IgD-negative memory B cell (primary cell): Measurements from ENCODE around the gene RAPGEF4. TPM values are rescaled to one million over a fixed set of nuclear protein-coding genes. Genes with fewer than 3 reads are reported as not detected.

Experiments
- H3K27ac Mint-ChIP-seq, 3 donors: one replicate each; pipeline ENCODE4 v1.8.0; 2020 to 2022; ENCODE audit warnings: mild to moderate bottlenecking in 3 of 3, mixed read lengths in 3 of 3, moderate library complexity in 1 of 3
- H3K27me3 Mint-ChIP-seq: one replicate; pipeline ENCODE4 v1.8.0; 2021; ENCODE audit warnings: mixed read lengths
- H3K36me3 Mint-ChIP-seq: one replicate; pipeline ENCODE4 v1.8.0; 2020; ENCODE audit warnings: mild to moderate bottlenecking, mixed read lengths
- H3K4me1 Mint-ChIP-seq, 3 donors: one replicate each; pipeline ENCODE4 v1.8.0; 2020 to 2022; ENCODE audit warnings: mixed read lengths in 3 of 3, mild to moderate bottlenecking in 1 of 3
- H3K4me3 Mint-ChIP-seq, 4 donors: one replicate each; pipeline ENCODE4 v1.8.0; 2020 to 2022; ENCODE audit warnings: mild to moderate bottlenecking in 4 of 4, mixed read lengths in 4 of 4, moderate library complexity in 3 of 4
- H3K9me3 Mint-ChIP-seq, 3 donors: one replicate each; pipeline ENCODE4 v1.8.0; 2020 to 2021; ENCODE audit warnings: mixed read lengths in 3 of 3, mild to moderate bottlenecking in 1 of 3
- polyA plus RNA-seq: library from polyadenylated mRNA; unstranded; fragments of 300-500 nt; fragmentation: Illumina TruSeq; gene quantifications from one replicate; pipeline ENCODE4 v1.2.3, GENCODE V29; 2021

RAPGEF4 gene
- polyA plus RNA-seq, 1 donor from 2014 or later, result not detected

GRCh38 chr2:172817411-172817810 lies 81.8 kb downstream of the RAPGEF4 start:
- H3K27me3 Mint-ChIP-seq, result peaks cover 3% of the 10 kb centered on the region
- no peak overlapping the region for H3K4me3 Mint-ChIP-seq
- H3K4me1 Mint-ChIP-seq, result no peaks in the 10 kb centered on the region
- H3K36me3 Mint-ChIP-seq, result no peaks in the 10 kb centered on the region
- H3K27ac Mint-ChIP-seq, result no peak overlapping the region
- no peaks in the 10 kb centered on the region for H3K9me3 Mint-ChIP-seq

GRCh38 chr2:172819943-172820342 lies 84.3 kb downstream of the RAPGEF4 start:
- H3K27me3 Mint-ChIP-seq, result peaks cover 3% of the 10 kb centered on the region
- H3K4me3 Mint-ChIP-seq, result no peak overlapping the region
- H3K4me1 Mint-ChIP-seq, result no peaks in the 10 kb centered on the region
- no peak overlapping the region for H3K27ac Mint-ChIP-seq
- no peaks in the 10 kb centered on the region for H3K9me3 Mint-ChIP-seq
- H3K36me3 Mint-ChIP-seq, result no peaks in the 10 kb centered on the region

GRCh38 chr2:172821370-172822338 lies 86.0 kb downstream of the RAPGEF4 start:
- no peak overlapping the region for H3K4me3 Mint-ChIP-seq

GRCh38 chr2:172822585-172822984 lies 86.9 kb downstream of the RAPGEF4 start:
- peaks cover 3% of the 10 kb centered on the region for H3K36me3 Mint-ChIP-seq
- H3K4me1 Mint-ChIP-seq, result no peaks in the 10 kb centered on the region
- peaks cover 0 to 2% (median 0%) of the 10 kb centered on the region in 3 donors for H3K9me3 Mint-ChIP-seq
- no peak overlapping the region for H3K27ac Mint-ChIP-seq
- H3K27me3 Mint-ChIP-seq, result no peaks in the 10 kb centered on the region
- no peak overlapping the region for H3K4me3 Mint-ChIP-seq

More at GRCh38 chr2:172821370-172822338, 86.0 kb downstream of the RAPGEF4 start:
- Mint-ChIP-seq H3K4me1 (no peaks in the 10 kb centered on the region), H3K27ac (no peak overlapping the region), H3K27me3 (no peaks in the 10 kb centered on the region), H3K9me3 (no peaks in the 10 kb centered on the region), H3K36me3 (peaks cover 3% of the 10 kb centered on the region)

- no peak overlapping the region for H3K27ac Mint-ChIP-seq
- peaks cover 3% of the 10 kb centered on the region for H3K36me3 Mint-ChIP-seq
Measured at GRCh38 chr2:172823261-172823850, 87.7 kb downstream of the RAPGEF4 start.

GRCh38 chr2:172826522-172826921 lies 90.9 kb downstream of the RAPGEF4 start:
- Mint-ChIP-seq H3K4me1 (no peaks in the 10 kb centered on the region), H3K27me3 (no peaks in the 10 kb centered on the region), H3K27ac (no peak overlapping the region), H3K4me3 (no peak overlapping the region), H3K36me3 (peaks cover 3% of the 10 kb centered on the region), H3K9me3 (peaks cover 0 to 2% (median 0%) of the 10 kb centered on the region in 3 donors)

More at GRCh38 chr2:172823261-172823850, 87.7 kb downstream of the RAPGEF4 start:
- no peaks in the 10 kb centered on the region for H3K4me1 Mint-ChIP-seq
- no peaks in the 10 kb centered on the region for H3K27me3 Mint-ChIP-seq
- H3K9me3 Mint-ChIP-seq, result peaks cover 0 to 2% (median 0%) of the 10 kb centered on the region in 3 donors
- H3K4me3 Mint-ChIP-seq, result no peak overlapping the region

- H3K36me3 Mint-ChIP-seq, result peaks cover 3% of the 10 kb centered on the region
- H3K27me3 Mint-ChIP-seq, result no peaks in the 10 kb centered on the region
- H3K4me3 Mint-ChIP-seq, result no peak overlapping the region
- no peaks in the 10 kb centered on the region for H3K4me1 Mint-ChIP-seq
- H3K9me3 Mint-ChIP-seq, result peaks cover 0 to 2% (median 0%) of the 10 kb centered on the region in 3 donors
- no peak overlapping the region for H3K27ac Mint-ChIP-seq
Measured at GRCh38 chr2:172829229-172829628, 93.6 kb downstream of the RAPGEF4 start.

- Mint-ChIP-seq H3K27me3 (no peaks in the 10 kb centered on the region), H3K36me3 (peaks cover 3% of the 10 kb centered on the region), H3K4me1 (no peaks in the 10 kb centered on the region)
Measured at GRCh38 chr2:172830482-172830881, 94.8 kb downstream of the RAPGEF4 start.

GRCh38 chr2:172833898-172834297 lies 98.3 kb downstream of the RAPGEF4 start:
- H3K9me3 Mint-ChIP-seq, result peaks cover 0 to 1% (median 0%) of the 10 kb centered on the region in 3 donors
- no peak overlapping the region for H3K4me3 Mint-ChIP-seq
- H3K4me1 Mint-ChIP-seq, result no peaks in the 10 kb centered on the region
- no peak overlapping the region for H3K27ac Mint-ChIP-seq
- H3K27me3 Mint-ChIP-seq, result no peaks in the 10 kb centered on the region
- no peaks in the 10 kb centered on the region for H3K36me3 Mint-ChIP-seq

More at GRCh38 chr2:172830482-172830881, 94.8 kb downstream of the RAPGEF4 start:
- Mint-ChIP-seq H3K27ac (no peak overlapping the region), H3K4me3 (no peak overlapping the region), H3K9me3 (peaks cover 0 to 2% (median 0%) of the 10 kb centered on the region in 3 donors)

- Mint-ChIP-seq H3K27ac (no peak overlapping the region), H3K36me3 (no peaks in the 10 kb centered on the region), H3K4me1 (no peaks in the 10 kb centered on the region), H3K9me3 (peaks cover 0 to 1% (median 0%) of the 10 kb centered on the region in 3 donors), H3K27me3 (no peaks in the 10 kb centered on the region), H3K4me3 (no peak overlapping the region)
Measured at GRCh38 chr2:172834881-172835280, 99.2 kb downstream of the RAPGEF4 start.

- Mint-ChIP-seq H3K27me3 (no peaks in the 10 kb centered on the region), H3K4me1 (no peaks in the 10 kb centered on the region), H3K4me3 (no peak overlapping the region), H3K9me3 (peaks cover 0 to 1% (median 0%) of the 10 kb centered on the region in 3 donors), H3K27ac (no peak overlapping the region), H3K36me3 (no peaks in the 10 kb centered on the region)
Measured at GRCh38 chr2:172836347-172836821, 100.7 kb downstream of the RAPGEF4 start.

GRCh38 chr2:172836827-172837226 lies 101.2 kb downstream of the RAPGEF4 start:
- Mint-ChIP-seq H3K27me3 (no peaks in the 10 kb centered on the region), H3K36me3 (no peaks in the 10 kb centered on the region), H3K27ac (no peak overlapping the region), H3K4me1 (no peaks in the 10 kb centered on the region), H3K4me3 (no peak overlapping the region), H3K9me3 (peaks cover 0 to 1% (median 0%) of the 10 kb centered on the region in 3 donors)

GRCh38 chr2:172839446-172839845 lies 103.8 kb downstream of the RAPGEF4 start:
- Mint-ChIP-seq H3K27me3 (peaks cover 4% of the 10 kb centered on the region), H3K4me1 (no peaks in the 10 kb centered on the region), H3K36me3 (no peaks in the 10 kb centered on the region), H3K27ac (no peak overlapping the region), H3K4me3 (no peak overlapping the region), H3K9me3 (peaks cover 0 to 1% (median 0%) of the 10 kb centered on the region in 3 donors)

GRCh38 chr2:172842511-172843265 lies 107.0 kb downstream of the RAPGEF4 start:
- Mint-ChIP-seq H3K27ac (no peak overlapping the region), H3K4me3 (no peak overlapping the region), H3K4me1 (no peaks in the 10 kb centered on the region), H3K27me3 (peaks cover 4% of the 10 kb centered on the region), H3K9me3 (no peaks in the 10 kb centered on the region), H3K36me3 (peaks cover 3% of the 10 kb centered on the region)

- Mint-ChIP-seq H3K9me3 (no peaks in the 10 kb centered on the region), H3K36me3 (peaks cover 3% of the 10 kb centered on the region), H3K27me3 (peaks cover 4% of the 10 kb centered on the region)
Measured at GRCh38 chr2:172843266-172843582, 107.6 kb downstream of the RAPGEF4 start.

More at GRCh38 chr2:172843266-172843582, 107.6 kb downstream of the RAPGEF4 start:
- no peaks in the 10 kb centered on the region for H3K4me1 Mint-ChIP-seq
- no peak overlapping the region for H3K4me3 Mint-ChIP-seq
- H3K27ac Mint-ChIP-seq, result no peak overlapping the region
